Endothelial cell of umbilical vein (primary cell): ENCODE measurements around the gene MACF1. TPM values are rescaled to one million over a fixed set of nuclear protein-coding genes. Genes with fewer than 3 reads are reported as not detected.

Source experiments
- BruUV-seq: library from RNA; stranded (reverse); fragments of 400-500 nt; replicated peaks from 2 replicates; lab custom pipeline; 2021; lab: Mats Ljungman, UMichigan
- CTCF ChIA-PET: fragments of 300-600, 350-600 bp; sonication (Branson Sonifier 250); formaldehyde crosslinking; loops from one replicate; lab custom pipeline; 2021; ENCODE audit warnings: antibody characterized with exemption, inconsistent platforms; lab: Charles Lee
- POLR2A ChIA-PET: fragments of 300-600, 350-600 bp; sonication (Branson Sonifier 250); formaldehyde crosslinking; loops from one replicate; lab custom pipeline; 2021; ENCODE audit warnings: antibody characterized with exemption, inconsistent platforms; lab: Charles Lee
- DNase-seq: peaks from one replicate; pipeline ENCODE4 v3.0.0-alpha.2; 2011; ENCODE audit warnings: low read depth, low spot score
- FAIRE-seq: peaks from 2 replicates; lab custom pipeline; 2011; peaks lifted over from hg19 to GRCh38; lab: Jason Lieb, UNC
- H2AFZ ChIP-seq: 2 replicates; pipeline ENCODE4 v1.6.0; 2012; ENCODE audit warnings: low read depth, low read length, control low read depth, inconsistent platforms
- H3K27ac ChIP-seq: 2 replicates; pipeline ENCODE4 v1.5.1; 2011; ENCODE audit warnings: low read depth, mild to moderate bottlenecking, control low read depth, low read length, moderate library complexity; ENCODE audit not compliant: insufficient read depth
- H3K27me3 ChIP-seq, 2 experiments: 2 replicates each; pipeline versions ENCODE4 v1.6.0 to v1.6.1; 2011; ENCODE audit warnings: low read length in 2 of 2, mixed read lengths in 1 of 2; ENCODE audit not compliant: control insufficient read depth in 2 of 2, insufficient read depth in 2 of 2
- H3K36me3 ChIP-seq, 2 experiments: 2 replicates in 1 of 2; 3 replicates in 1 of 2; pipeline ENCODE4 v1.5.1; 2011; ENCODE audit warnings: low read length in 2 of 2, mild to moderate bottlenecking in 1 of 2, moderate library complexity in 1 of 2; ENCODE audit not compliant: control insufficient read depth in 2 of 2, insufficient read depth in 2 of 2; ENCODE audit errors: extremely low read depth in 1 of 2
- H3K4me1 ChIP-seq: 3 replicates; pipeline ENCODE4 v1.5.1; 2011; ENCODE audit warnings: mild to moderate bottlenecking, low read length; ENCODE audit not compliant: control insufficient read depth, insufficient read depth; ENCODE audit errors: extremely low read depth
- H3K4me2 ChIP-seq: 2 replicates; pipeline ENCODE4 v1.6.1; 2011; ENCODE audit warnings: low read length, control low read depth, mixed read lengths; ENCODE audit not compliant: insufficient read depth
- H3K4me3 ChIP-seq, 3 experiments: fragments of 200-600 bp in 1 of 3; sonication (generic), shearing (Covaris generic) in 1 of 3; replicated peaks in 1 of 3; 2 replicates each; pipeline ENCODE4 v1.5.1; 2011 to 2016; ENCODE audit warnings: control low read depth in 3 of 3, low read length in 3 of 3, mild to moderate bottlenecking in 2 of 3, inconsistent platforms in 1 of 3, low read depth in 1 of 3, moderate library complexity in 1 of 3; ENCODE audit not compliant: insufficient read depth in 1 of 3
- H3K79me2 ChIP-seq: 2 replicates; pipeline ENCODE4 v1.6.0; 2012; ENCODE audit warnings: low read length, inconsistent platforms; ENCODE audit not compliant: control insufficient read depth, insufficient read depth
- H3K9ac ChIP-seq: replicated peaks from 2 replicates; pipeline ENCODE3; 2011; ENCODE audit warnings: low read length, control low read depth; ENCODE audit not compliant: insufficient read depth; ENCODE audit errors: extremely low read depth
- H3K9me1 ChIP-seq: replicated peaks from 3 replicates; pipeline ENCODE4 v1.6.0; 2011; ENCODE audit warnings: mild to moderate bottlenecking, low read length; ENCODE audit not compliant: control insufficient read depth, insufficient read depth; ENCODE audit errors: extremely low read depth
- H3K9me3 ChIP-seq: replicated peaks from 2 replicates; pipeline ENCODE4 v1.5.1; 2012; ENCODE audit warnings: low read length, inconsistent platforms; ENCODE audit not compliant: control insufficient read depth, insufficient read depth
- H4K20me1 ChIP-seq: replicated peaks from 2 replicates; pipeline ENCODE3; 2011; ENCODE audit warnings: mild to moderate bottlenecking, low read length; ENCODE audit not compliant: control insufficient read depth, insufficient read depth; ENCODE audit errors: extremely low read depth
- CTCF ChIP-seq, 2 donors: IDR thresholded peaks; 1 replicate in 1 of 2; 2 replicates in 1 of 2; pipeline ENCODE4 v1.5.1; 2011; ENCODE audit warnings: low read length in 2 of 2, mild to moderate bottlenecking in 2 of 2, moderate library complexity in 2 of 2, control low read depth in 1 of 2, inconsistent platforms in 1 of 2, low read depth in 1 of 2; ENCODE audit not compliant: insufficient read depth in 1 of 2; ENCODE audit errors: extremely low read depth in 1 of 2
- EZH2 ChIP-seq: IDR thresholded peaks from 2 replicates; pipeline ENCODE4 v1.6.1; 2012; ENCODE audit warnings: borderline replicate concordance, low read depth, mild to moderate bottlenecking, moderate library complexity, low read length, inconsistent platforms; ENCODE audit not compliant: severe bottlenecking
- FOS ChIP-seq: IDR thresholded peaks from 2 replicates; pipeline ENCODE4 v1.6.1; 2011; ENCODE audit warnings: mild to moderate bottlenecking, low read length, moderate library complexity, borderline replicate concordance; ENCODE audit not compliant: insufficient read depth
- GATA2 ChIP-seq: IDR thresholded peaks from 2 replicates; pipeline ENCODE4 v1.7.0; 2011; ENCODE audit warnings: low read depth, mild to moderate bottlenecking, moderate library complexity, mixed read lengths, low read length; ENCODE audit not compliant: insufficient read length, insufficient read depth
- JUN ChIP-seq: IDR thresholded peaks from 2 replicates; pipeline ENCODE4 v1.6.1; 2011; ENCODE audit warnings: borderline replicate concordance, low read depth; ENCODE audit not compliant: insufficient read length, insufficient read depth
- MAX ChIP-seq: IDR thresholded peaks from 2 replicates; pipeline ENCODE4 v1.6.1; 2011; ENCODE audit not compliant: insufficient read depth, insufficient read length
- MYC ChIP-seq: IDR thresholded peaks from one replicate; pipeline ENCODE4 v1.6.1; 2011; ENCODE audit warnings: mild to moderate bottlenecking, low read depth, low read length
- POLR2A ChIP-seq: IDR thresholded peaks from 2 replicates; pipeline ENCODE4 v1.6.1; 2012; ENCODE audit warnings: low read depth, mild to moderate bottlenecking, control low read depth, low read length
- POLR2AphosphoS5 ChIP-seq: IDR thresholded peaks from 2 replicates; pipeline ENCODE4 v1.6.1; 2012; ENCODE audit warnings: low read depth, mild to moderate bottlenecking, control low read depth, low read length, moderate library complexity; ENCODE audit not compliant: insufficient read depth
- dilution Hi-C: fragments of 300-500 bp; cut with MboI; formaldehyde crosslinking; loops from one replicate; pipeline ENCODE4 v1.15.0; 2019; ENCODE audit warnings: low sequenced_read_pairs; ENCODE audit not compliant: extremely low pct_ligation_motif_present
- intact Hi-C: fragments of 100-400 bp; cut with micrococcal nuclease; formaldehyde crosslinking; loops from one replicate; pipeline ENCODE4 v1.10.0; 2022
- polyA plus RNA-seq, 4 experiments: library from polyadenylated mRNA; depleted of rRNA in 3 of 4; stranded (reverse) in 3 of 4; unstranded in 1 of 4; fragments of >200 nt; gene quantifications; 2 replicates each; pipeline versions ENCODE4 v1.2.1 to v1.2.3, GENCODE V29; 2011 to 2012; ENCODE audit warnings: missing spikeins in 1 of 4
- total RNA-seq: library from RNA; stranded (reverse); gene quantifications from 2 replicates; pipeline ENCODE4 v1.2.3, GENCODE V29; 2021

MACF1 gene
- total and polyA plus RNA-seq, 2 donors (not counting 3 experiments of a cell fraction or from before 2014, with no cell fraction given) = 122 to 587 TPM

GRCh38 chr1:39436842-39437241 lies 232.3 kb downstream of the MACF1 start:
- no peak overlapping the region for H3K27ac ChIP-seq
- no peak for TF ChIP-seq FOS
- no peak for TF ChIP-seq POLR2AphosphoS5
- TF ChIP-seq POLR2A = no peak
- no peak for TF ChIP-seq MAX
- TF ChIP-seq GATA2 = no peak
- TF ChIP-seq MYC = no peak
- no peak for TF ChIP-seq JUN
- TF ChIP-seq EZH2 = no peak
- no peak for TF ChIP-seq CTCF (IDR thresholded peaks at IDR 0.05; ENCODE audit: extremely low read depth in 1 of 2, insufficient read depth in 1 of 2, low read depth in 1 of 2, low read length in 2 of 2)
- no peak for DNase-seq
- peaks cover 29 to 65% of the 10 kb centered on the region in 2 experiments for H3K36me3 ChIP-seq
- CTCF ChIA-PET = interaction anchor here (2.1 kb wide), 1 partner anchor 102 kb away, joined by 5 read pairs; no protein-coding TSS in a partner anchor
- no peaks in the 10 kb centered on the region for H3K9me1 ChIP-seq
- FAIRE-seq = no peak
- intact Hi-C loops = no loop called here
- no peak overlapping the region for H3K4me3 ChIP-seq
- peaks cover 19% of the 10 kb centered on the region for H3K79me2 ChIP-seq
- peaks cover 4% of the 10 kb centered on the region for H3K4me1 ChIP-seq
- BruUV-seq = no TSS peak
- H2AFZ ChIP-seq = no peak overlapping the region
- H3K4me2 ChIP-seq = no peak overlapping the region
- dilution Hi-C loops = no loop called here
- H3K9ac ChIP-seq = no peak overlapping the region
- H3K27me3 ChIP-seq = no peaks in the 10 kb centered on the region
- H4K20me1 ChIP-seq = no peaks in the 10 kb centered on the region
- H3K9me3 ChIP-seq = no peaks in the 10 kb centered on the region
- POLR2A ChIA-PET = no interaction called here
